GM19468 (cell line): ENCODE results near the gene NEMP1.

ENCODE experiments used
- ATAC-seq: cut with Tn5 transposase; IDR thresholded peaks from one replicate; pipeline ENCODE4 v1.9.1; 2021; ENCODE audit warnings: mild to moderate bottlenecking, moderate library complexity, moderate number of reproducible peaks; ENCODE audit not compliant: unreplicated experiment; ENCODE audit errors: extremely low read depth

NEMP1 gene

GRCh38 chr12:57107456-57108155 is 29.0 kb upstream of the NEMP1 start:
- no peak for ATAC-seq

- no peak for ATAC-seq
These were observed 27.6 kb upstream of the NEMP1 start for GRCh38 chr12:57106021-57106708.

- no peak for ATAC-seq
These were observed 26.6 kb upstream of the NEMP1 start for GRCh38 chr12:57105011-57105753.

- no peak for ATAC-seq
These were observed 25.8 kb upstream of the NEMP1 start for GRCh38 chr12:57104292-57104910.

GRCh38 chr12:57103856-57104255 is 25.3 kb upstream of the NEMP1 start:
- ATAC-seq: no peak

- no peak for ATAC-seq
These were observed 23.5 kb upstream of the NEMP1 start for GRCh38 chr12:57101892-57102695.

- no peak for ATAC-seq
These were observed 21.2 kb upstream of the NEMP1 start for GRCh38 chr12:57099766-57100165.

GRCh38 chr12:57099047-57099714 is 20.6 kb upstream of the NEMP1 start:
- no peak for ATAC-seq

GRCh38 chr12:57098546-57098945 is 20.0 kb upstream of the NEMP1 start:
- ATAC-seq: no peak

- no peak for ATAC-seq
These were observed 18.9 kb upstream of the NEMP1 start for GRCh38 chr12:57097554-57097835.

GRCh38 chr12:57096748-57097553 is 18.4 kb upstream of the NEMP1 start:
- no peak for ATAC-seq

GRCh38 chr12:57096099-57096572 is 17.5 kb upstream of the NEMP1 start:
- ATAC-seq: no peak

GRCh38 chr12:57095440-57095839 is 16.8 kb upstream of the NEMP1 start:
- ATAC-seq: no peak

- no peak for ATAC-seq
These were observed 15.9 kb upstream of the NEMP1 start for GRCh38 chr12:57094208-57095160.

- no peak for ATAC-seq
These were observed 15.0 kb upstream of the NEMP1 start for GRCh38 chr12:57093415-57094207.

GRCh38 chr12:57092876-57093414 is 14.4 kb upstream of the NEMP1 start:
- ATAC-seq: no peak

- no peak for ATAC-seq
These were observed 13.9 kb upstream of the NEMP1 start for GRCh38 chr12:57092529-57092862.
